ENCODE data around the gene P4HA1.
"Not testable (repeated sequence)": the region's sequence is repeated elsewhere in the genome, so short reads cannot be mapped to it uniquely, and the experiment has no call there.

The P4HA1 gene

DNA sequence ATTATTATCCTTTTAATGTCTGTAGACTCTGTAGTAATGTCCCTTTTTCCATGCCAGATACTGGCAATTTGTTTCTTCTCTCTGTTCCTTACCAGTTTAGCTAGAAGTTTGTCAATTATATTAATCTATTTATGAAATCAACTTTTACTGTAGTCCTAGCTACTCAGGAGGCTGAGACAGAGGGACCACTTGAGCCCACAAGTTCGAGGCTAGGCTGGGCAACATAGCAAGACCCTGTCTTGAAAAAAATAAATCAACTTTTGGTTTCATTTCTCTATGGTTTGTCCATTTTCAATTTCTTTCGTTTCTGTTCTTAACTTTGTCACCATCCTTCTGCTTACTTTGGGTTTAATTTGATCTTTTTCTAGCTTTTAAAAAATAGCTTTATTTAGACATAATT is 99.6 kb downstream of the P4HA1 start:
- Mint-ChIP-seq H3K27ac (no peak overlapping the region), H3K36me3 (ENCODE audit: low read depth) (peaks cover 61% of the 10 kb centered on the region), H3K9me3 (peaks cover 52% of the 10 kb centered on the region), H3K27me3 (ENCODE audit: low read depth) (no peaks in the 10 kb centered on the region), H3K4me3 (no peak overlapping the region), H3K4me1 (no peaks in the 10 kb centered on the region)
- TF ChIP-seq, protein P1, sequence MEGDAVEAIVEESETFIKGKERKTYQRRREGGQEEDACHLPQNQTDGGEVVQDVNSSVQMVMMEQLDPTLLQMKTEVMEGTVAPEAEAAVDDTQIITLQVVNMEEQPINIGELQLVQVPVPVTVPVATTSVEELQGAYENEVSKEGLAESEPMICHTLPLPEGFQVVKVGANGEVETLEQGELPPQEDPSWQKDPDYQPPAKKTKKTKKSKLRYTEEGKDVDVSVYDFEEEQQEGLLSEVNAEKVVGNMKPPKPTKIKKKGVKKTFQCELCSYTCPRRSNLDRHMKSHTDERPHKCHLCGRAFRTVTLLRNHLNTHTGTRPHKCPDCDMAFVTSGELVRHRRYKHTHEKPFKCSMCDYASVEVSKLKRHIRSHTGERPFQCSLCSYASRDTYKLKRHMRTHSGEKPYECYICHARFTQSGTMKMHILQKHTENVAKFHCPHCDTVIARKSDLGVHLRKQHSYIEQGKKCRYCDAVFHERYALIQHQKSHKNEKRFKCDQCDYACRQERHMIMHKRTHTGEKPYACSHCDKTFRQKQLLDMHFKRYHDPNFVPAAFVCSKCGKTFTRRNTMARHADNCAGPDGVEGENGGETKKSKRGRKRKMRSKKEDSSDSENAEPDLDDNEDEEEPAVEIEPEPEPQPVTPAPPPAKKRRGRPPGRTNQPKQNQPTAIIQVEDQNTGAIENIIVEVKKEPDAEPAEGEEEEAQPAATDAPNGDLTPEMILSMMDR (IDR thresholded peaks at IDR 0.05; ENCODE audit: unreplicated experiment in 3 of 3), result no peak

DNA sequence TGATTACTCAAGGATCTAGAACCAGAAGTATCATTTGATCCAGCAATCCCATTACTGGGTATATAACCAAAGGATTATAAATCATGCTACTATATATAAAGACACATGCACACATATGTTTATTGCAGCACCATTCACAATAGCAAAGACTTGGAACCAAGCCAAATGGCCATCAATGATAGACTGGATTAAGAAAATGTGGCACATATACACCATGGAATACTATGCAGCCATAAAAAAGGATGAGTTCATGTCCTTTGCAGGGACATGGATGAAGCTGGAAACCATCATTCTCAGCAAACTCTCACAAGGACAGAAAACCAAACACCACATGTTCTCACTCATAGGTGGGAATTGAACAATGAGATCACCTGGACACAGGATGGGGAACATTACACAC is 101.2 kb downstream of the P4HA1 start:
- H3K4me3 Mint-ChIP-seq, result not testable (repeated sequence)

DNA sequence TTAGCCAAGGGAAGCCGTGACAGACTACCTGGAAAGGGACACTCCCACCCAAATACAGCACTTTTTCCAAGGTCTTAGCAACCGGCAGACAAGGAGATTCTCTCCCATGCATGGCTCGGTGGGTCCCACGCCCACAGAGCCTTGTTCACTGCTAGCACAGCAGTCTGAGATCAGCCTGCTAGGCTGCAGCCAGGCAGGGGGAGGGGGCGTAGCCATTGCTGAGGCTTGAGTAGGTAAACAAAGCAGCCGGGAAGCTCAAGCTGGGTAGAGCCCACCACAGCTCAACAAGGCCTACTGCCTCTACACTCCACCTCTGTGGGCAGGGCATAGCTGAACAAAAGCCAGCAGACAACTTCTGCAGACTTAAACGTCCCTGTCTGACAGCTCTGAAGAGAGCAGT is 106.9 kb downstream of the P4HA1 start:
- not testable (repeated sequence) for H3K27ac Mint-ChIP-seq; H3K4me1 Mint-ChIP-seq; H3K4me3 Mint-ChIP-seq; H3K27me3 Mint-ChIP-seq (ENCODE audit: low read depth)
- peaks cover 47% of the 10 kb centered on the region for H3K36me3 Mint-ChIP-seq (ENCODE audit: low read depth)
- peaks cover 38% of the 10 kb centered on the region for H3K9me3 Mint-ChIP-seq

More for the DNA sequence above, 101.2 kb downstream of the P4HA1 start:
- Mint-ChIP-seq H3K9me3 (peaks cover 60% of the 10 kb centered on the region), H3K36me3 (ENCODE audit: low read depth) (peaks cover 64% of the 10 kb centered on the region)
- H3K27ac Mint-ChIP-seq; H3K27me3 Mint-ChIP-seq (ENCODE audit: low read depth); H3K4me1 Mint-ChIP-seq: not testable (repeated sequence)

DNA sequence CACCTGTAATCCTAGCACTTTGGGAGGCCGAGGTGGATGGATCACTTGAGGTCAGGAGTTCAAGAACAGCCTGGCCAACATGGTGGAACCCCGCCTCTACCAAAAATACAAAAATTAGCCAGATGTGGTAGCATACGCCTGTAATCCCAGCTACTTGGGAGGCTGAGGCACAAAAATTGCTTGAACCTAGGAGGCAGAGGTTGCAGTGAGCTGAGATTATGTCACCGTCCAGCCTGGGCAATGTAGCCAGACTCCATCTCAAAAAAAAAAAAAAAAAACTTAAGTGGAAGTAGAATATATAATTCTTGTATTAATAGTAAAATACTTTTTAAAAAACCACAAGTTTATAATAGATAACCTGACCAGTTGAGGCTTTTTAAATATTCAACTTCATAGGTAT is 112.0 kb downstream of the P4HA1 start:
- not testable (repeated sequence) for H3K27ac Mint-ChIP-seq; H3K27me3 Mint-ChIP-seq (ENCODE audit: low read depth); H3K36me3 Mint-ChIP-seq (ENCODE audit: low read depth); H3K4me3 Mint-ChIP-seq; H3K4me1 Mint-ChIP-seq
- H3K9me3 Mint-ChIP-seq, result peaks cover 23% of the 10 kb centered on the region

DNA sequence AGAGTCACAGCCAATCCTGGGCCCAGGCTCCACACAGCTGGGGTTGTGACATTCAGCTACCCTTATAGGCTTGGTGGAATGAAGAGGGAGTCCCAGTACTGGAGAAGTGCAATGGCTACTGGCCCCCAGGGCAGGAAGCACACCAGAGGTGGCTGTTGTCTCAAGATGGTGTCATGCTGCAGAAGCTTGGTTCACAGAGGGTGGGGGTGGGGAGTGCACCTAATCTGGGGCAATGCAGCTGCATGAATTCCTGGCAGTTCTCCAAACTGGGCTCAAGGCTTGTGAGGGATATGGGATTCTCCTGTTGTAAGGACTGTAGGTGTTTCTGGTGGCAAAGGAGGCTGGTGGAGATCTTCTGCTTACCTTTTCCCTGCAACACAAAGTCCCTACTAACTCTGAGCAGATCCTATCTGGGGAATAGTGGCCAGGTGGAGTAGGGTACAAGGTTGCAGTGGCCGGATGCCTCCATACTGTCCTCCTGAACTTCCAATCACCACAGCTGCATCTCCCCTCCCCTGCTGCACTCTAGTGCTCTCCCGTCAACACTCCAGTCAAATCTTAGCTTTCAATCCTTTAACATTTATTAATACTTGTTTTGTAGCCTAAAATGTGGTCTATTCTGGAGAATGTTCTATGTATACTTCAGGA is 114.7 kb downstream of the P4HA1 start:
- no peaks in the 10 kb centered on the region for H3K27me3 Mint-ChIP-seq (ENCODE audit: low read depth)
- peaks cover 43% of the 10 kb centered on the region for H3K9me3 Mint-ChIP-seq
- H3K4me1 Mint-ChIP-seq, result no peaks in the 10 kb centered on the region
- peaks cover 7% of the 10 kb centered on the region for H3K36me3 Mint-ChIP-seq (ENCODE audit: low read depth)
- TF ChIP-seq, protein P1 (IDR thresholded peaks at IDR 0.05; ENCODE audit: unreplicated experiment in 3 of 3), result no peak
- no peak overlapping the region for H3K27ac Mint-ChIP-seq
- H3K4me3 Mint-ChIP-seq, result no peak overlapping the region

DNA sequence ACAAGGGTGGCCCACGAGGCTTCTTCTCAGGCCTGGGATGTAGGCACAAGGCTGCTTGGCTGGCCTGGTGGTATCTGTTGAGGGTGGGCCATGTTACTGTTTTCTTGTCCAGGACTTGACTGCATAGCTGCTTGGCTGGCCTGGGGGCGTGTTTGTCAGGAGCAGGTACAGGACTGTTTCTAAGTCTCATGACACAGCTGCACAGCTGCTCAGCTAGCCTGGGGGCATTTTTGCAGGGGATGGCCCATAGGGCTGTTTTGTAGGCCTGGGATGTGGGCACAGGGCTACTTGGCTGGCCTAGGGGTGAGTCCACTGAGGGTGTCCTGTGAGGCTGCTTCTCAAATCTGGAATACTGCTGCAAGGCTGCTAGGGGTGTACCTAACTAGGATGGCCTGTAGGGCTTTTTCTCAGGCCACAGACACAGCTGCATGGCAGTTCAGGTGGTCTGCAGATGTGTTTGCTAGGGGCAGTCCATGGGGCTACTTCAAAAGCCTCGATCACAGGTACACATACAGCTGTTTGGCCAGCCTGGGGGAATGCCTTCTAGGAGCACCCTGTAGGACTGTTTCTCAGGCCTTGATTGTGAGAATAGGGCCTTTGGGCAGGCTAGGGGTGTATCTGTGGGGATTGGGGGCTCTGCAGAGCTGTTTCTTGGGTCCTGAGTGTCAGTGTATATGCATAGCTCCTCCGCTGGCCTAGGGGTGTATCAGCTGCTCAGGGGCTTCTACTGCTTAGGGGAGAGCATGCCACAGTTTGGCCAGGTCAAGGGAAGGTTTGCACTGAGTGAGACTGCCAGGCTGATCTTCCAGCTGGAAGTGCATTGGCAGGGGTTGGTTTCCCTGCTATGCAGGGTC is 115.4 kb downstream of the P4HA1 start:
- TF ChIP-seq, protein P1 (IDR thresholded peaks at IDR 0.05; ENCODE audit: unreplicated experiment in 3 of 3), result no peak
- H3K27ac Mint-ChIP-seq, result no peak overlapping the region
- H3K4me3 Mint-ChIP-seq, result no peak overlapping the region

DNA sequence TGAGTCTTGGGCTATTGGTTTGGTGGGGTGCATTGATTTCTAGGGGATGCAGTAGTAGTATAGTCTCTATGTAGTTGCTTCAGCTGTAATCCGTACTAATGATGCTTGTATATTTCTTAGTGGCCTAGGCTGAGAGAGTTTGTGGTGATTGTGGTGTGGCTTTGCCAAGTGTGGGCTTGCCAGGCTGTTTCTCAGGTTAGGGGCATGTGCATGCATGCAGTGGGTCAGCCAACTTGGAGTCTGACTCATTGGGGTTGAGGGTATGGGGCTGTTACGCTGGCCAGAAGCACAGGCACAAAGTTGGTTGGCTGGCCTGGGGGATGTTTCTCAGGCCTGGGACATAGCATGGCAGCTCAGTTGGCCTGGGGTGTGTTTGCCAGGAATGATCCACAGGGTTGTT is 116.3 kb downstream of the P4HA1 start:
- TF ChIP-seq, protein P1 (IDR thresholded peaks at IDR 0.05; ENCODE audit: unreplicated experiment in 3 of 3), result no peak
- Mint-ChIP-seq H3K36me3 (ENCODE audit: low read depth) (peaks cover 8% of the 10 kb centered on the region), H3K9me3 (peaks cover 54% of the 10 kb centered on the region), H3K4me3 (no peak overlapping the region), H3K27ac (no peak overlapping the region), H3K4me1 (no peaks in the 10 kb centered on the region), H3K27me3 (ENCODE audit: low read depth) (no peaks in the 10 kb centered on the region)

More for the DNA sequence above, 115.4 kb downstream of the P4HA1 start:
- no peaks in the 10 kb centered on the region for H3K27me3 Mint-ChIP-seq (ENCODE audit: low read depth)
- peaks cover 8% of the 10 kb centered on the region for H3K36me3 Mint-ChIP-seq (ENCODE audit: low read depth)
- H3K4me1 Mint-ChIP-seq, result no peaks in the 10 kb centered on the region
- peaks cover 47% of the 10 kb centered on the region for H3K9me3 Mint-ChIP-seq
